DLD1 (cell line): Measurements from ENCODE around the gene GPR151.

Source experiments
- in situ Hi-C: cut with HindIII; loops from 2 replicates; pipeline ENCODE4 v1.10.0; 2017; ENCODE audit warnings: low sequenced_read_pairs

Gene GPR151

GRCh38 chr5:146521403-146522106 is 5.6 kb upstream of the GPR151 start:
- in situ Hi-C loops = no loop called here

GRCh38 chr5:146520731-146521130 is 4.7 kb upstream of the GPR151 start:
- in situ Hi-C loops = no loop called here

GRCh38 chr5:146519554-146519953 is 3.6 kb upstream of the GPR151 start:
- in situ Hi-C loops = no loop called here

GRCh38 chr5:146515473-146516150 is 378 bp downstream of the GPR151 start:
- in situ Hi-C loops = no loop called here

- in situ Hi-C loops = no loop called here
Measured at GRCh38 chr5:146514575-146514974, 1.4 kb downstream of the GPR151 start.

GRCh38 chr5:146513462-146513861 is 2.5 kb downstream of the GPR151 start:
- in situ Hi-C loops = no loop called here

- in situ Hi-C loops = no loop called here
Measured at GRCh38 chr5:146510559-146511125, 5.3 kb downstream of the GPR151 start.

GRCh38 chr5:146507428-146507827 is 8.6 kb downstream of the GPR151 start:
- in situ Hi-C loops = no loop called here

GRCh38 chr5:146499680-146500079 is 16.3 kb downstream of the GPR151 start:
- in situ Hi-C loops = no loop called here

GRCh38 chr5:146494656-146495055 is 21.3 kb downstream of the GPR151 start:
- in situ Hi-C loops = no loop called here

GRCh38 chr5:146490089-146490843 is 25.7 kb downstream of the GPR151 start:
- in situ Hi-C loops = no loop called here

GRCh38 chr5:146484714-146485391 is 31.1 kb downstream of the GPR151 start:
- in situ Hi-C loops = no loop called here

- in situ Hi-C loops = no loop called here
Measured at GRCh38 chr5:146482775-146483174, 33.2 kb downstream of the GPR151 start.

GRCh38 chr5:146475906-146476305 is 40.1 kb downstream of the GPR151 start:
- in situ Hi-C loops = no loop called here

GRCh38 chr5:146475190-146475780 is 40.7 kb downstream of the GPR151 start:
- in situ Hi-C loops = no loop called here

- in situ Hi-C loops = no loop called here
Measured at GRCh38 chr5:146474065-146474464, 41.9 kb downstream of the GPR151 start.

- in situ Hi-C loops = no loop called here
Measured at GRCh38 chr5:146467760-146468159, 48.2 kb downstream of the GPR151 start.

- in situ Hi-C loops = no loop called here
Measured at GRCh38 chr5:146466521-146467349, 49.3 kb downstream of the GPR151 start.

- in situ Hi-C loops = no loop called here
Measured at GRCh38 chr5:146463446-146463845, 52.5 kb downstream of the GPR151 start.
